NT2/D1 (cell line): ENCODE data around the gene USP31.

Experiments
- DNase-seq: peaks from one replicate; pipeline ENCODE4 v3.0.0-alpha.2; 2011; ENCODE audit warnings: low read depth, low spot score
- H3K27me3 ChIP-seq: 2 replicates; pipeline ENCODE4 v1.6.0; 2011; ENCODE audit warnings: mild to moderate bottlenecking; ENCODE audit not compliant: insufficient read length, insufficient read depth
- H3K36me3 ChIP-seq: 2 replicates; pipeline ENCODE4 v1.6.1; 2011; ENCODE audit warnings: mild to moderate bottlenecking, low read length, mixed read lengths; ENCODE audit not compliant: insufficient read depth, insufficient read length
- H3K4me1 ChIP-seq: 2 replicates; pipeline ENCODE4 v1.5.1; 2011; ENCODE audit not compliant: insufficient read depth, insufficient read length
- H3K4me3 ChIP-seq: 2 replicates; pipeline ENCODE4 v1.5.1; 2011; ENCODE audit warnings: low read depth; ENCODE audit not compliant: insufficient read length
- H3K9ac ChIP-seq: 2 replicates; pipeline ENCODE4 v1.6.0; 2011; ENCODE audit warnings: low read depth; ENCODE audit not compliant: insufficient read length
- H3K9me3 ChIP-seq: 2 replicates; pipeline ENCODE4 v1.5.1; 2011; ENCODE audit warnings: mild to moderate bottlenecking, low read length; ENCODE audit not compliant: insufficient read depth
- SUZ12 ChIP-seq: IDR thresholded peaks from 2 replicates; pipeline ENCODE4 v1.6.1; 2011; ENCODE audit not compliant: insufficient read length, insufficient read depth; ENCODE audit errors: extremely low read depth
- YY1 ChIP-seq: IDR thresholded peaks from 2 replicates; pipeline ENCODE4 v1.6.1; 2011; ENCODE audit not compliant: insufficient read length, insufficient read depth
- ZNF274 ChIP-seq: IDR thresholded peaks from 2 replicates; pipeline ENCODE4 v1.6.1; 2011; ENCODE audit warnings: mild to moderate bottlenecking, low read depth, low read length

Gene USP31

GRCh38 chr16:23040246-23040645 lies 109.0 kb downstream of the USP31 start:
- H3K9ac ChIP-seq, result no peak overlapping the region
- peaks cover 6% of the 10 kb centered on the region; the same call in 1 of the 2 replicates for H3K9me3 ChIP-seq
- TF ChIP-seq ZNF274 (no peak), YY1 (no peak), SUZ12 (no peak)
- DNase-seq, result no peak
- no peaks in the 10 kb centered on the region for H3K4me1 ChIP-seq
- H3K27me3 ChIP-seq, result no peaks in the 10 kb centered on the region
- no peak overlapping the region for H3K4me3 ChIP-seq
- H3K36me3 ChIP-seq, result no peaks in the 10 kb centered on the region

GRCh38 chr16:23039118-23039517 lies 110.1 kb downstream of the USP31 start:
- no peak overlapping the region for H3K9ac ChIP-seq
- no peaks in the 10 kb centered on the region for H3K4me1 ChIP-seq
- TF ChIP-seq YY1 (no peak), SUZ12 (no peak), ZNF274 (no peak)
- no peak for DNase-seq
- no peaks in the 10 kb centered on the region for H3K27me3 ChIP-seq
- no peaks in the 10 kb centered on the region for H3K36me3 ChIP-seq
- peaks cover 8% of the 10 kb centered on the region; the same call in 1 of the 2 replicates for H3K9me3 ChIP-seq
- no peak overlapping the region for H3K4me3 ChIP-seq

DNA sequence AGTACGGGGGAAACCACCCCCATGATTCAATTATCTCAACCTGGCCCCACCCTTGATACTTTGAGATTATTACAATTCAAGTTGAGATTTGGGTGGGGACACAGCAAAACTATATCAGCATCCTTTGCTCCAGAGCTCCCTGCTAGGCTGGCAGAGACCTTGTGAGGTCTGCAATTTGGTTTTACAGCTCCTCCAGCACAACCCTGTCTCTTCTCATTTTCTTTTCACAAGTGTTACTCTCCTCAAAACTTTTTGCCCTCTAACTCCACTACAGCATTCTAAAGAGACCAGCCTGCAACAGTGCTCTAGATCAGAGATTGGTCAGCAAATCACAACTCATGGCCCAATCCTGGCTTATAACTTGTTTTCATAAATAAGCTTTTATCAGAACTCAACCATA lies 114.0 kb downstream of the USP31 start:
- H3K4me3 ChIP-seq, result no peak overlapping the region
- no peaks in the 10 kb centered on the region for H3K27me3 ChIP-seq
- DNase-seq, result no peak
- peaks cover 20% of the 10 kb centered on the region; the same call in 1 of the 2 replicates for H3K9me3 ChIP-seq
- TF ChIP-seq ZNF274, result no peak
- no peak for TF ChIP-seq SUZ12
- TF ChIP-seq YY1, result no peak
- no peaks in the 10 kb centered on the region for H3K4me1 ChIP-seq
- H3K36me3 ChIP-seq, result no peaks in the 10 kb centered on the region
- no peak overlapping the region for H3K9ac ChIP-seq

DNA sequence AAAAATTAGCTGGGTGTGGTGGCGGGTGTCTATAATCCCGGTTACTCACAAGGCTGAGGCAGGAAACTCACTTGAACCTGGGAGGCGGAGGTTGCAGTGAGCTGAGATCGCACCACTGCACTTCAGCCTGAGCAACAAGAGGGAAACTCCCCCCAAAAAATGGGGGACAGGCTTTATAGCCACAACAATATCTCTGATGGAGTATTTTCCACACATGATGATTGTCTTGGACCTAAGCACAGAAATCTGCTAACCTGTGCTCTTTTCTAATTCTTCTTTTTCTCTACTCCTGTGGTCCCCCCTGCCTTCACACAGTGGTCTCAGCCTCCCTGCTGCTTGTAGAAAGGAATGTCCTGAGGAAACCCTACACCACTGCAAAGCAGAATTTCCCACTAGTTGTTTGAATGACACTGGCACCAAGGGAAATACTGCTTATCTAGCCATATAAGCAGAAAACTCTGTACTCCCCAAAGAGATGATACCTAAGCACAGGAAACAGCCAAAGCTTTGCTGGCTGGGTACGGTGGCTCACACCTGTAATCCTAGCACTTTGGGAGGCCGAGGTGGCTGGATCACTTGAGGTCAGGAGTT lies 117.6 kb downstream of the USP31 start:
- H3K9me3 ChIP-seq, result peaks cover 14% of the 10 kb centered on the region; the same call in 1 of the 2 replicates
- H3K9ac ChIP-seq, result peak overlapping the region; percentile 71
- H3K27me3 ChIP-seq, result no peaks in the 10 kb centered on the region
- no peaks in the 10 kb centered on the region for H3K36me3 ChIP-seq
- peak; percentile 65 for DNase-seq
- no peaks in the 10 kb centered on the region for H3K4me1 ChIP-seq
- TF ChIP-seq SUZ12, result no peak
- no peak for TF ChIP-seq ZNF274
- no peak for TF ChIP-seq YY1
- H3K4me3 ChIP-seq, result peak overlapping the region; percentile 19

GRCh38 chr16:23029733-23030420 lies 119.4 kb downstream of the USP31 start:
- Histone ChIP-seq H3K36me3 (no peaks in the 10 kb centered on the region), H3K4me1 (no peaks in the 10 kb centered on the region), H3K9ac (no peak overlapping the region), H3K9me3 (peaks cover 14% of the 10 kb centered on the region; the same call in 1 of the 2 replicates), H3K4me3 (no peak overlapping the region), H3K27me3 (no peaks in the 10 kb centered on the region)
- DNase-seq, result no peak
- TF ChIP-seq YY1, result no peak
- no peak for TF ChIP-seq ZNF274
- TF ChIP-seq SUZ12, result no peak

- H3K9ac ChIP-seq, result no peak overlapping the region
- TF ChIP-seq ZNF274 (no peak), SUZ12 (no peak), YY1 (no peak)
- H3K27me3 ChIP-seq, result no peaks in the 10 kb centered on the region
- H3K4me1 ChIP-seq, result no peaks in the 10 kb centered on the region
- no peaks in the 10 kb centered on the region for H3K9me3 ChIP-seq
- DNase-seq, result no peak
- no peak overlapping the region for H3K4me3 ChIP-seq
- no peaks in the 10 kb centered on the region for H3K36me3 ChIP-seq
These were observed 121.9 kb downstream of the USP31 start for GRCh38 chr16:23027386-23027785.

DNA sequence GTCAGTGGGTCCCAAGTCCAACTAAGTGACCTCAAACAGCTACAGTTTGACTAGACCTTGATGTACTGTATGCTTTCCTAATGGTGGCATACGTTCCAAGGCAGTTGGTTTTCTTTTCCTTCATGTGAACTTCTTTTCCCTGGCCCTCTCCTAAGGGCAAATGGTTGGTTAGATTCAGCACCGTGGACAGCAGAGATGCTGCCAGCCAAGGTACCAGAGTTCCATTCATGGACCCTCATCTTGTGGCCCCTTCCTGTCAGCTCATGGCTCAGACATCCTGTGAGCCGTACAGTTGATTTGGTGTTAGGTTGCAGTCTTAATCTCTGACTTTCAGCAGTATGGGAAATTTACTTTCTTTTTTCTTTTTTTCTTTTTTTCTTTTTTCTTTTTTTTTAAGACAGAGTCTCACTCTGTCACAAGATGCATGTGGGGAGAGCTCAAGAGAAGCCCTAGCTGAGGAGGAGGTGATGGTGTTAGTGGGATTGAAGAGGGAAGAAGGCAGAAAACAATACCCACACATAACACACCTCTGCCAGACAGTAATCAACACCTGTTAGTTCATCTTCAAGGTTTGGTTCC lies 122.4 kb downstream of the USP31 start:
- no peak for TF ChIP-seq SUZ12
- no peak for TF ChIP-seq YY1
- TF ChIP-seq ZNF274, result no peak
- no peak overlapping the region for H3K9ac ChIP-seq
- H3K4me1 ChIP-seq, result no peaks in the 10 kb centered on the region
- no peaks in the 10 kb centered on the region for H3K9me3 ChIP-seq
- peak; percentile 30 for DNase-seq
- H3K36me3 ChIP-seq, result no peaks in the 10 kb centered on the region
- no peak overlapping the region for H3K4me3 ChIP-seq
- H3K27me3 ChIP-seq, result no peaks in the 10 kb centered on the region
